HT-29 (cell line): ENCODE measurements around the gene RFPL4AL1. TPM values are rescaled to one million over a fixed set of nuclear protein-coding genes. Genes with fewer than 3 reads are reported as not detected.

Source experiments
- total RNA-seq: library from RNA; depleted of rRNA; stranded (reverse); fragments of >200 nt; shearing (Covaris generic); gene quantifications from 2 replicates; pipeline ENCODE4 v1.2.3, GENCODE V29; 2014; rRNA removed

RFPL4AL1 gene
- total RNA-seq, 1 experiment from 2014 or later, result not detected

Other genes starting within 250 kb of the RFPL4AL1 start
- gene SBK2, start 232.0 kb upstream of the RFPL4AL1 start, total RNA-seq, result not detected in 2 replicates
- gene SBK3, start 223.6 kb upstream of the RFPL4AL1 start, total RNA-seq, result 0.16 and 0.53 TPM in 2 replicates
- 17.0 and 23.1 TPM in 2 replicates for gene ZNF579, start 188.3 kb upstream of the RFPL4AL1 start, total RNA-seq
- 15.9 and 19.2 TPM in 2 replicates for gene FIZ1, start 169.6 kb upstream of the RFPL4AL1 start, total RNA-seq
- 69.6 and 81.2 TPM in 2 replicates for gene ZNF524, start 168.8 kb upstream of the RFPL4AL1 start, total RNA-seq
- gene ZNF865, start 163.5 kb upstream of the RFPL4AL1 start, total RNA-seq, result 9.1 and 9.6 TPM in 2 replicates
- 17.5 and 19.9 TPM in 2 replicates for gene ZNF784, start 144.6 kb upstream of the RFPL4AL1 start, total RNA-seq
- 16.1 and 18.8 TPM in 2 replicates for gene ZNF580, start 128.1 kb upstream of the RFPL4AL1 start, total RNA-seq
- gene ZNF581, start 125.5 kb upstream of the RFPL4AL1 start, total RNA-seq, result 40.9 and 43.2 TPM in 2 replicates
- gene CCDC106, start 120.9 kb upstream of the RFPL4AL1 start, total RNA-seq, result 9.7 and 11.4 TPM in 2 replicates
- 799 and 894 TPM in 2 replicates for gene U2AF2, start 114.1 kb upstream of the RFPL4AL1 start, total RNA-seq
- 195 and 216 TPM in 2 replicates for gene EPN1, start 93.9 kb upstream of the RFPL4AL1 start, total RNA-seq
- gene NLRP9, start 30.7 kb upstream of the RFPL4AL1 start, total RNA-seq, result not detected in 2 replicates
- gene RFPL4A, start 10.0 kb upstream of the RFPL4AL1 start, total RNA-seq, result not detected in 2 replicates
- gene NLRP11, start 62.9 kb downstream of the RFPL4AL1 start, total RNA-seq, result 0.08 TPM in 1 of 2 replicates, not detected in the other
- not detected in 2 replicates for gene NLRP4, start 67.4 kb downstream of the RFPL4AL1 start, total RNA-seq
- gene NLRP13, start 163.2 kb downstream of the RFPL4AL1 start, total RNA-seq, result not detected in 2 replicates
- gene NLRP8, start 178.7 kb downstream of the RFPL4AL1 start, total RNA-seq, result not detected in 2 replicates
- not detected in 2 replicates for gene NLRP5, start 217.7 kb downstream of the RFPL4AL1 start, total RNA-seq